Kidney epithelial cell (primary cell): ENCODE data around the gene FOXB2. TPM values are rescaled to one million over a fixed set of nuclear protein-coding genes. Genes with fewer than 3 reads are reported as not detected.

Experiments
- DNase-seq: peaks from one replicate; pipeline ENCODE4 v3.0.0-alpha.2; 2010; ENCODE audit warnings: low read depth
- H3K27me3 ChIP-seq: 2 replicates; pipeline ENCODE4 v1.6.0; 2011; ENCODE audit warnings: low read length; ENCODE audit not compliant: control insufficient read depth, insufficient read depth
- H3K36me3 ChIP-seq: 2 replicates; pipeline ENCODE4 v1.5.1; 2011; ENCODE audit warnings: low read length; ENCODE audit not compliant: control insufficient read depth, insufficient read depth
- H3K4me3 ChIP-seq: 2 replicates; pipeline ENCODE4 v1.5.1; 2011; ENCODE audit warnings: low read depth, mild to moderate bottlenecking, control low read depth, low read length
- CTCF ChIP-seq: IDR thresholded peaks from 2 replicates; pipeline ENCODE4 v1.5.1; 2011; ENCODE audit warnings: mild to moderate bottlenecking, moderate library complexity, low read length, control low read depth, inconsistent platforms; ENCODE audit not compliant: insufficient read depth, poor library complexity, severe bottlenecking
- total RNA-seq: library from RNA; depleted of rRNA; stranded (reverse); fragments of >200 nt; gene quantifications from 2 replicates; pipeline ENCODE4 v1.2.3, GENCODE V29; 2015

The FOXB2 gene
- total RNA-seq, 1 donor from 2014 or later: not detected

- TF ChIP-seq CTCF: no peak
- DNase-seq: no peak
- Histone ChIP-seq H3K4me3 (no peak overlapping the region), H3K27me3 (peaks cover 86% of the 10 kb centered on the region), H3K36me3 (no peaks in the 10 kb centered on the region)
These were observed 1.9 kb downstream of the FOXB2 start for GRCh38 chr9:77021291-77021894.

GRCh38 chr9:77021922-77022782, 2.7 kb downstream of the FOXB2 start:
- DNase-seq: no peak
- H3K4me3 ChIP-seq: no peak overlapping the region
- no peak for TF ChIP-seq CTCF
- H3K27me3 ChIP-seq: peaks cover 79% of the 10 kb centered on the region
- H3K36me3 ChIP-seq: no peaks in the 10 kb centered on the region

GRCh38 chr9:77022783-77023440, 3.5 kb downstream of the FOXB2 start:
- no peaks in the 10 kb centered on the region for H3K36me3 ChIP-seq
- no peak for DNase-seq
- peaks cover 71% of the 10 kb centered on the region for H3K27me3 ChIP-seq
- no peak overlapping the region for H3K4me3 ChIP-seq
- no peak for TF ChIP-seq CTCF

GRCh38 chr9:77023726-77024125, 4.3 kb downstream of the FOXB2 start:
- H3K4me3 ChIP-seq: no peak overlapping the region
- H3K36me3 ChIP-seq: no peaks in the 10 kb centered on the region
- TF ChIP-seq CTCF: no peak
- no peak for DNase-seq
- peaks cover 63% of the 10 kb centered on the region for H3K27me3 ChIP-seq

GRCh38 chr9:77024776-77025545, 5.5 kb downstream of the FOXB2 start:
- no peak for TF ChIP-seq CTCF
- no peak overlapping the region for H3K4me3 ChIP-seq
- peaks cover 52% of the 10 kb centered on the region for H3K27me3 ChIP-seq
- DNase-seq: no peak
- no peaks in the 10 kb centered on the region for H3K36me3 ChIP-seq
